ENCODE results near the gene PLA2G1B. TPM values are rescaled to one million over a fixed set of nuclear protein-coding genes. Genes with fewer than 3 reads are reported as not detected.

PLA2G1B gene
- total RNA-seq, 1 donor from 2014 or later: not detected

- no peaks in the 10 kb centered on the region for H3K9me3 Mint-ChIP-seq
- peaks cover 3% of the 10 kb centered on the region for H3K4me1 Mint-ChIP-seq
- CTCF ChIA-PET: interaction anchor here (0.6 kb wide), 1 partner anchor 9 kb away, joined by 5 read pairs; no protein-coding TSS in a partner anchor
- ATAC-seq (ENCODE audit: low read depth): no peak
- DNase-seq: no peak
- POLR2A ChIA-PET: no interaction called here
- H3K36me3 Mint-ChIP-seq (ENCODE audit: low read depth): no peaks in the 10 kb centered on the region
- intact Hi-C loops (cut with micrococcal nuclease): loop anchor here (5.0 kb wide), 1 partner anchor 614 kb away; no protein-coding TSS in a partner anchor
- H3K4me3 Mint-ChIP-seq: no peak overlapping the region
- H3K27ac Mint-ChIP-seq: no peak overlapping the region
- no peak for TF ChIP-seq CTCF (IDR thresholded peaks at IDR 0.05)
- peaks cover 44% of the 10 kb centered on the region for H3K27me3 Mint-ChIP-seq
Observed at GRCh38 chr12:120358412-120359100, 31.0 kb upstream of the PLA2G1B start.

- ChIA-PET CTCF (interaction anchor here (0.7 to 1.4 kb wide), 8 partner anchors 10 to 140 kb away, joined by 3 to 6 read pairs (median 4); no protein-coding TSS in a partner anchor), POLR2A (interaction anchor here (0.6 kb wide), 1 partner anchor 171 kb away, joined by 7 read pairs; no protein-coding TSS in a partner anchor)
- Mint-ChIP-seq H3K4me3 (no peak overlapping the region), H3K4me1 (peaks cover 3% of the 10 kb centered on the region), H3K9me3 (no peaks in the 10 kb centered on the region), H3K27me3 (peaks cover 29% of the 10 kb centered on the region), H3K27ac (no peak overlapping the region), H3K36me3 (ENCODE audit: low read depth) (no peaks in the 10 kb centered on the region)
- TF ChIP-seq CTCF (IDR thresholded peaks at IDR 0.05): no peak
- intact Hi-C loops (cut with micrococcal nuclease): loop anchor here (5.0 kb wide), 1 partner anchor 615 kb away; no protein-coding TSS in a partner anchor
- ATAC-seq (ENCODE audit: low read depth): no peak
- DNase-seq: no peak
Observed at GRCh38 chr12:120357104-120357503, 29.5 kb upstream of the PLA2G1B start.

GRCh38 chr12:120356567-120357030 lies 29.0 kb upstream of the PLA2G1B start:
- H3K9me3 Mint-ChIP-seq: no peaks in the 10 kb centered on the region
- ATAC-seq (ENCODE audit: low read depth) (peak; percentile 91), DNase-seq (peak; percentile 59)
- intact Hi-C loops (cut with micrococcal nuclease): loop anchor here (1.0 to 5.0 kb wide), 6 partner anchors 74 to 754 kb away; partner anchors contain the start of genes DYNLL1 and RNF10
- peaks cover 3% of the 10 kb centered on the region for H3K4me1 Mint-ChIP-seq
- H3K27ac Mint-ChIP-seq: no peak overlapping the region
- TF ChIP-seq CTCF (IDR thresholded peaks at IDR 0.05): peak; percentile 22
- no peak overlapping the region for H3K4me3 Mint-ChIP-seq
- ChIA-PET CTCF (interaction anchor here (0.7 to 1.4 kb wide), 7 partner anchors 9 to 140 kb away, joined by 3 to 6 read pairs (median 4); no protein-coding TSS in a partner anchor), POLR2A (no interaction called here)
- H3K27me3 Mint-ChIP-seq: peaks cover 26% of the 10 kb centered on the region
- H3K36me3 Mint-ChIP-seq (ENCODE audit: low read depth): no peaks in the 10 kb centered on the region

- intact Hi-C loops (cut with micrococcal nuclease): no loop called here
Observed at GRCh38 chr12:120353556-120354317, 26.2 kb upstream of the PLA2G1B start.

More at GRCh38 chr12:120353556-120354317, 26.2 kb upstream of the PLA2G1B start:
- CTCF ChIA-PET: interaction anchor here (0.6 to 1.6 kb wide), 4 partner anchors 14 to 113 kb away, joined by 3 to 4 read pairs (median 3); no protein-coding TSS in a partner anchor
- no peak for DNase-seq
- Mint-ChIP-seq H3K27me3 (peaks cover 11% of the 10 kb centered on the region), H3K4me1 (no peaks in the 10 kb centered on the region), H3K9me3 (no peaks in the 10 kb centered on the region), H3K4me3 (no peak overlapping the region), H3K36me3 (ENCODE audit: low read depth) (no peaks in the 10 kb centered on the region), H3K27ac (no peak overlapping the region)
- POLR2A ChIA-PET: no interaction called here
- no peak for ATAC-seq (ENCODE audit: low read depth)
- no peak for TF ChIP-seq CTCF (IDR thresholded peaks at IDR 0.05)
